H1 (cell line): ENCODE data around the gene XKR7. TPM values are rescaled to one million over a fixed set of nuclear protein-coding genes. Genes with fewer than 3 reads are reported as not detected.

ENCODE experiments used
- CTCF ChIA-PET: fragments of 300-600 bp; sonication (Branson Sonifier 250); formaldehyde crosslinking; loops from one replicate; lab custom pipeline; 2021; ENCODE audit not compliant: partially characterized antibody; lab: Charles Lee
- POLR2A ChIA-PET: fragments of 300-600 bp; sonication (Branson Sonifier 250); formaldehyde crosslinking; loops from one replicate; lab custom pipeline; 2021; ENCODE audit warnings: inconsistent platforms; ENCODE audit not compliant: partially characterized antibody; lab: Charles Lee
- DNase-seq, 2 experiments: peaks; one replicate each; pipeline versions ENCODE4 v3.0.0 to v3.0.0-alpha.2; 2010 to 2022; ENCODE audit warnings: low spot score in 2 of 2, low read depth in 1 of 2, mixed read lengths in 1 of 2
- FAIRE-seq: peaks from 2 replicates; lab custom pipeline; 2011; peaks lifted over from hg19 to GRCh38; lab: Jason Lieb, UNC
- H2AFZ ChIP-seq: 2 replicates; pipeline ENCODE4 v1.8.1; 2012; ENCODE audit warnings: low read length, inconsistent platforms
- H2AK5ac ChIP-seq: 2 replicates; pipeline ENCODE4 v1.6.1; 2013; ENCODE audit warnings: low read depth, low read length
- H2BK120ac ChIP-seq: replicated peaks from 2 replicates; pipeline ENCODE3; 2013; ENCODE audit warnings: low read depth, low read length, inconsistent platforms
- H2BK12ac ChIP-seq: 2 replicates; pipeline ENCODE4 v1.6.1; 2013; ENCODE audit warnings: low read depth, low read length
- H2BK15ac ChIP-seq: 2 replicates; pipeline ENCODE4 v1.6.1; 2013; ENCODE audit warnings: low read length
- H2BK20ac ChIP-seq: 2 replicates; pipeline ENCODE4 v1.6.1; 2013; ENCODE audit warnings: low read length
- H2BK5ac ChIP-seq: 2 replicates; pipeline ENCODE4 v1.6.1; 2013; ENCODE audit warnings: low read depth, low read length
- H3K14ac ChIP-seq: 2 replicates; pipeline ENCODE4 v1.6.1; 2013; ENCODE audit warnings: inconsistent platforms; ENCODE audit not compliant: insufficient read length
- H3K18ac ChIP-seq: 2 replicates; pipeline ENCODE4 v1.6.1; 2013; ENCODE audit warnings: low read length; ENCODE audit errors: extremely low read depth
- H3K23ac ChIP-seq: 2 replicates; pipeline ENCODE4 v1.6.1; 2013; ENCODE audit warnings: inconsistent platforms; ENCODE audit not compliant: insufficient read length
- H3K23me2 ChIP-seq: 2 replicates; pipeline ENCODE4 v1.6.1; 2013; ENCODE audit warnings: low read depth, low read length
- H3K27ac ChIP-seq: 2 replicates; pipeline ENCODE4 v1.6.1; 2011; ENCODE audit warnings: low read depth, low read length, inconsistent platforms
- H3K27me3 ChIP-seq, 4 experiments: replicated peaks in 1 of 4; 1 replicate in 1 of 4; 2 replicates in 3 of 4; pipeline versions ENCODE4 v1.6.1 to v1.8.1; 2011 to 2013; ENCODE audit warnings: low read length in 3 of 4, mild to moderate bottlenecking in 3 of 4, inconsistent platforms in 2 of 4, mixed read lengths in 2 of 4, moderate library complexity in 1 of 4; ENCODE audit not compliant: control insufficient read depth in 3 of 4, insufficient read depth in 3 of 4; ENCODE audit errors: extremely low read depth in 1 of 4
- H3K36me3 ChIP-seq, 4 experiments: 2 replicates each; pipeline versions ENCODE4 v1.6.1 to v1.8.1; 2011 to 2013; ENCODE audit warnings: mild to moderate bottlenecking in 4 of 4, low read length in 3 of 4, moderate library complexity in 2 of 4, control low read depth in 1 of 4, inconsistent platforms in 1 of 4; ENCODE audit not compliant: insufficient read depth in 4 of 4, control insufficient read depth in 2 of 4
- H3K4ac ChIP-seq: replicated peaks from 2 replicates; pipeline ENCODE3; 2013; ENCODE audit warnings: low read length, low read depth, mixed read lengths, inconsistent platforms; ENCODE audit not compliant: insufficient read length
- H3K4me1 ChIP-seq, 4 experiments: replicated peaks in 1 of 4; 1 replicate in 1 of 4; 2 replicates in 3 of 4; pipeline versions ENCODE4 v1.6.1 to v1.8.1; 2011 to 2013; ENCODE audit warnings: low read length in 3 of 4, inconsistent platforms in 2 of 4, mixed read lengths in 1 of 4; ENCODE audit not compliant: insufficient read depth in 4 of 4, control insufficient read depth in 3 of 4
- H3K4me2 ChIP-seq, 2 experiments: 2 replicates each; pipeline versions ENCODE4 v1.6.1 to v1.8.1; 2011 to 2013; ENCODE audit warnings: low read depth in 2 of 2, low read length in 2 of 2, control low read depth in 1 of 2, inconsistent platforms in 1 of 2, mild to moderate bottlenecking in 1 of 2; ENCODE audit not compliant: insufficient read depth in 1 of 2
- H3K4me3 ChIP-seq, 4 experiments: fragments of 200-600, 300-600 bp in 1 of 4; sonication (generic), shearing (Covaris generic), sonication (Bioruptor Twin) in 1 of 4; 2 replicates each; pipeline versions ENCODE4 v1.5.1 to v1.8.1; 2011 to 2016; ENCODE audit warnings: low read length in 4 of 4, low read depth in 3 of 4, control low read depth in 2 of 4, inconsistent platforms in 2 of 4, mild to moderate bottlenecking in 2 of 4, mixed read lengths in 1 of 4, moderate library complexity in 1 of 4; ENCODE audit not compliant: insufficient read depth in 2 of 4; ENCODE audit errors: extremely low read depth in 1 of 4
- H3K56ac ChIP-seq: replicated peaks from 2 replicates; pipeline ENCODE3; 2013; ENCODE audit warnings: low read depth, mild to moderate bottlenecking, mixed read lengths, low read length, inconsistent platforms; ENCODE audit not compliant: insufficient read length
- H3K79me1 ChIP-seq: 2 replicates; pipeline ENCODE4 v1.6.1; 2013; ENCODE audit warnings: low read depth, low read length, control low read depth
- H3K79me2 ChIP-seq, 2 experiments: 2 replicates each; pipeline versions ENCODE4 v1.6.1 to v1.8.1; 2012 to 2013; ENCODE audit warnings: low read length in 2 of 2, mild to moderate bottlenecking in 2 of 2, inconsistent platforms in 1 of 2; ENCODE audit not compliant: insufficient read depth in 2 of 2, control insufficient read depth in 1 of 2
- H3K9ac ChIP-seq, 4 experiments: replicated peaks in 1 of 4; 1 replicate in 1 of 4; 2 replicates in 3 of 4; pipeline versions ENCODE4 v1.6.1 to v1.8.1; 2011 to 2013; ENCODE audit warnings: low read depth in 3 of 4, low read length in 3 of 4, control low read depth in 2 of 4, mild to moderate bottlenecking in 2 of 4, moderate library complexity in 2 of 4, inconsistent platforms in 1 of 4; ENCODE audit errors: extremely low read depth in 1 of 4
- H3K9me3 ChIP-seq, 2 experiments: 2 replicates each; pipeline versions ENCODE4 v1.6.1 to v1.8.1; 2012 to 2013; ENCODE audit warnings: mild to moderate bottlenecking in 2 of 2, moderate library complexity in 2 of 2, control low read depth in 1 of 2, inconsistent platforms in 1 of 2, low read depth in 1 of 2, low read length in 1 of 2, mixed read lengths in 1 of 2; ENCODE audit not compliant: insufficient read depth in 2 of 2
- H4K20me1 ChIP-seq, 2 experiments: replicated peaks in 1 of 2; 2 replicates each; pipeline versions ENCODE3 to v1.8.1; 2011 to 2013; ENCODE audit warnings: inconsistent platforms in 2 of 2, low read length in 2 of 2, mild to moderate bottlenecking in 1 of 2; ENCODE audit not compliant: insufficient read depth in 2 of 2, control insufficient read depth in 1 of 2
- H4K5ac ChIP-seq: 2 replicates; pipeline ENCODE4 v1.6.1; 2013; ENCODE audit warnings: low read length, low read depth, mixed read lengths, inconsistent platforms; ENCODE audit not compliant: insufficient read length
- H4K8ac ChIP-seq: 2 replicates; pipeline ENCODE4 v1.8.0; 2013; ENCODE audit warnings: mild to moderate bottlenecking, moderate library complexity, low read length, inconsistent platforms; ENCODE audit not compliant: insufficient read depth; ENCODE audit errors: extremely low read depth
- H4K91ac ChIP-seq: replicated peaks from 2 replicates; pipeline ENCODE3; 2013; ENCODE audit warnings: low read length, mixed read lengths, inconsistent platforms; ENCODE audit not compliant: insufficient read length
- BACH1 ChIP-seq: IDR thresholded peaks from 2 replicates; pipeline ENCODE4 v1.6.1; 2012; ENCODE audit warnings: low read length, improper control_type of control experiment
- CREB1 ChIP-seq: IDR thresholded peaks from 2 replicates; pipeline ENCODE4 v1.6.1; 2012; ENCODE audit warnings: inconsistent platforms
- POLR2A ChIP-seq, 2 experiments: IDR thresholded peaks; 1 replicate in 1 of 2; 2 replicates in 1 of 2; pipeline ENCODE4 v1.6.1; 2011; ENCODE audit warnings: low read depth in 2 of 2, low read length in 2 of 2, mild to moderate bottlenecking in 2 of 2; ENCODE audit errors: control extremely low read depth in 1 of 2
- POU5F1 ChIP-seq: IDR thresholded peaks from 2 replicates; pipeline ENCODE4 v1.6.1; 2011; ENCODE audit warnings: low read depth, mild to moderate bottlenecking, low read length, moderate library complexity
- RBBP5 ChIP-seq: IDR thresholded peaks from 2 replicates; pipeline ENCODE4 v1.7.1; 2012; ENCODE audit warnings: low read depth, mild to moderate bottlenecking, inconsistent platforms, low read length, moderate library complexity, borderline replicate concordance
- RNF2 ChIP-seq: fragments of 200-900, 300-1000 bp; sonication (generic); IDR thresholded peaks from 2 replicates; pipeline ENCODE4 v1.7.1; 2016; ENCODE audit warnings: borderline replicate concordance, low read depth, mild to moderate bottlenecking, antibody characterized with exemption, low read length; ENCODE audit not compliant: poor library complexity, severe bottlenecking; ENCODE audit errors: missing control alignments
- SAP30 ChIP-seq: fragments of 300-600 bp; sonication (generic); IDR thresholded peaks from 2 replicates; pipeline ENCODE4 v1.7.1; 2012; ENCODE audit warnings: low read length, moderate library complexity, mild to moderate bottlenecking, inconsistent platforms; ENCODE audit not compliant: insufficient read depth, insufficient replicate concordance
- TAF1 ChIP-seq: IDR thresholded peaks from 2 replicates; pipeline ENCODE4 v1.6.1; 2011; ENCODE audit warnings: mild to moderate bottlenecking, low read depth, low read length
- TBP ChIP-seq: IDR thresholded peaks from 2 replicates; pipeline ENCODE4 v1.6.1; 2011; ENCODE audit warnings: low read depth, low read length, improper control_type of control experiment
- WGBS, 2 experiments: shearing (Covaris generic) in 1 of 2; methylation state at CpG; one replicate each; pipeline versions ENCODE4 v1.1.6 to v1.1.7; 2013 to 2015; ENCODE audit warnings: low lambda C conversion rate in 2 of 2, mixed read lengths in 2 of 2, inconsistent platforms in 1 of 2, low coverage in 1 of 2, missing lambda C conversion rate in 1 of 2; ENCODE audit not compliant: insufficient replicate concordance in 2 of 2, insufficient coverage in 1 of 2, insufficient read length in 1 of 2; ENCODE audit errors: extremely low coverage in 1 of 2, missing lambda C conversion rate in 1 of 2; 5-methylcytosine and 5-hydroxymethylcytosine counted together
- polyA plus RNA-seq, 7 experiments: library from polyadenylated mRNA; depleted of rRNA in 3 of 7; stranded (reverse) in 5 of 7; unstranded in 2 of 7; fragments of >200 nt in 5 of 7; fragments of 200-250 nt in 2 of 7; gene quantifications; 1 replicate in 5 of 7; 2 replicates in 1 of 7; 4 replicates in 1 of 7; pipeline versions ENCODE4 v1.2.1 to v1.2.3, GENCODE V29; 2011 to 2013; ENCODE audit warnings: missing spikeins in 2 of 7, mixed read lengths in 2 of 7
- total RNA-seq: library from RNA; stranded (reverse); fragmentation: NEBNext Ultra II Directional; extraction: Animal tissue kit (Norgen Biotek cat#: 25700); gene quantifications from 2 replicates; pipeline ENCODE4 v1.2.1, GENCODE V29; 2021

XKR7 gene
- total and polyA plus RNA-seq, 2 of the 8 experiments (the other 6 are each of a cell fraction or from before 2014, with no cell fraction given), result 1.8 to 2.4 TPM

- no peaks in the 10 kb centered on the region for H3K79me2 ChIP-seq
- H3K4me2 ChIP-seq, result no peak overlapping the region
- H3K79me1 ChIP-seq, result no peaks in the 10 kb centered on the region
- H2BK12ac ChIP-seq, result no peak overlapping the region
- FAIRE-seq (no peak), DNase-seq (no peak)
- no peak overlapping the region for H2AK5ac ChIP-seq
- no peak overlapping the region for H2BK5ac ChIP-seq
- POLR2A ChIA-PET, result interaction anchor here (1.5 to 3.3 kb wide), 2 partner anchors 17 to 20 kb away, joined by 4 to 8 read pairs; no protein-coding TSS in a partner anchor
- no peak overlapping the region for H2AFZ ChIP-seq
- no peak overlapping the region for H3K23ac ChIP-seq
- H3K23me2 ChIP-seq, result peaks cover 5% of the 10 kb centered on the region; the same call in 1 of the 2 replicates
- no peak overlapping the region for H3K4ac ChIP-seq
- H4K91ac ChIP-seq, result no peak overlapping the region
- H3K56ac ChIP-seq, result no peak overlapping the region
- WGBS, 2 experiments, result 91% methylated on average over 2 of the region's 2 CpGs; no CpG with 5 or more reads in 1 of the 2 experiments
- H2BK15ac ChIP-seq, result no peak overlapping the region
- H3K4me1 ChIP-seq, result peaks cover 0 to 13% (median 8%) of the 10 kb centered on the region in 4 experiments; a peak in 4 of 7 replicates
- no peak overlapping the region for H3K9ac ChIP-seq
- no peak overlapping the region for H3K27ac ChIP-seq
- H3K14ac ChIP-seq, result no peak overlapping the region
- peaks cover 0 to 3% of the 10 kb centered on the region in 2 experiments for H4K20me1 ChIP-seq
- no peak overlapping the region for H4K8ac ChIP-seq
- no peak overlapping the region for H2BK120ac ChIP-seq
- H4K5ac ChIP-seq, result no peak overlapping the region
- no peak overlapping the region for H3K18ac ChIP-seq
- no peak overlapping the region for H3K4me3 ChIP-seq
- no peaks in the 10 kb centered on the region for H3K36me3 ChIP-seq
- H3K27me3 ChIP-seq, result peaks cover 2 to 36% (median 28%) of the 10 kb centered on the region in 4 experiments
- H3K9me3 ChIP-seq, result no peaks in the 10 kb centered on the region
- no peak for TF ChIP-seq TBP
- no peak for TF ChIP-seq POLR2A (IDR thresholded peaks at IDR 0.05; ENCODE audit: control extremely low read depth in 1 of 2, low read depth in 2 of 2, low read length in 2 of 2)
- no peak for TF ChIP-seq RNF2
- no peak for TF ChIP-seq RBBP5
- no peak for TF ChIP-seq BACH1
- TF ChIP-seq POU5F1, result no peak
- no peak for TF ChIP-seq CREB1
- TF ChIP-seq SAP30, result no peak
- TF ChIP-seq TAF1, result no peak
- TF ChIP-seq, all 59 proteins: peak for 0
- CTCF ChIA-PET, result interaction anchor here (1.0 to 3.2 kb wide), 3 partner anchors 16 to 23 kb away, joined by 3 to 20 read pairs (median 4); no protein-coding TSS in a partner anchor
- H2BK20ac ChIP-seq, result no peak overlapping the region
These were observed 24.1 kb downstream of the XKR7 start for GRCh38 chr20:31992086-31992485.
